Loucy (cell line): Measurements from ENCODE around the gene MAML3.
A peak's percentile ranks its signal among the peaks of the same experiment; 100 is the strongest.

Experiments used
- H2AFZ ChIP-seq: fragments of 200-600 bp; sonication (generic); 2 replicates; pipeline ENCODE4 v1.6.0; 2016; ENCODE audit warnings: antibody characterized with exemption, mild to moderate bottlenecking, low read length, moderate library complexity
- H3F3A ChIP-seq: fragments of 200-600 bp; 2 replicates; pipeline ENCODE4 v1.6.0; 2016; ENCODE audit warnings: antibody characterized with exemption, low read depth, mild to moderate bottlenecking
- H3K27me3 ChIP-seq: fragments of 200-600 bp; sonication (generic); 2 replicates; pipeline ENCODE4 v1.6.1; 2014; ENCODE audit warnings: low read length, mild to moderate bottlenecking; ENCODE audit not compliant: insufficient read depth, poor library complexity, severe bottlenecking
- H3K36me3 ChIP-seq: fragments of 200-600 bp; sonication (generic); 2 replicates; pipeline ENCODE4 v1.6.1; 2016; ENCODE audit warnings: low read length; ENCODE audit not compliant: insufficient read depth
- H3K4me1 ChIP-seq: fragments of 200-600 bp; sonication (generic); 2 replicates; pipeline ENCODE4 v1.5.1; 2014; ENCODE audit warnings: low read length, mild to moderate bottlenecking; ENCODE audit not compliant: insufficient read depth, poor library complexity, severe bottlenecking
- H3K4me2 ChIP-seq: fragments of 200-600 bp; sonication (generic); 2 replicates; pipeline ENCODE4 v1.6.0; 2014; ENCODE audit warnings: antibody characterized with exemption, low read length, low read depth, mild to moderate bottlenecking; ENCODE audit not compliant: poor library complexity, severe bottlenecking
- H3K4me3 ChIP-seq: fragments of 200-600 bp; sonication (generic); 2 replicates; pipeline ENCODE4 v1.5.1; 2014; ENCODE audit warnings: low read length, mild to moderate bottlenecking, mixed read lengths; ENCODE audit not compliant: poor library complexity, severe bottlenecking
- H3K79me2 ChIP-seq: fragments of 200-600 bp; sonication (generic); 2 replicates; pipeline ENCODE4 v1.6.1; 2014; ENCODE audit warnings: low read length; ENCODE audit not compliant: insufficient read depth
- H3K9ac ChIP-seq: fragments of 200-600 bp; sonication (generic); 2 replicates; pipeline ENCODE4 v1.6.0; 2014; ENCODE audit warnings: mild to moderate bottlenecking, low read depth, low read length, moderate library complexity; ENCODE audit not compliant: poor library complexity, severe bottlenecking
- H3K9me2 ChIP-seq: fragments of 200-600 bp; sonication (generic); replicated peaks from 2 replicates; pipeline ENCODE4 v1.6.1; 2016; ENCODE audit warnings: low read depth, low read length, mixed read lengths
- H3K9me3 ChIP-seq: fragments of 200-600 bp; sonication (generic); 2 replicates; pipeline ENCODE4 v1.6.1; 2014; ENCODE audit warnings: mild to moderate bottlenecking, antibody characterized with exemption, low read length, low read depth; ENCODE audit not compliant: insufficient read depth
- H4K20me1 ChIP-seq: fragments of 200-600 bp; sonication (generic); 2 replicates; pipeline ENCODE4 v1.6.0; 2014; ENCODE audit warnings: antibody characterized with exemption, low read length, mild to moderate bottlenecking; ENCODE audit not compliant: insufficient read depth, poor library complexity, severe bottlenecking
- EZH2phosphoT487 ChIP-seq: fragments of 200-600 bp; IDR thresholded peaks from 2 replicates; pipeline ENCODE4 v1.6.1; 2018; ENCODE audit warnings: antibody characterized with exemption, mild to moderate bottlenecking, moderate library complexity, borderline replicate concordance
- TF ChIP-seq, protein P1 (sequence below): fragments of 200-600 bp; sonication (generic); conservative IDR thresholded peaks from 2 replicates; pipeline ENCODE4 v1.5.1; 2014; ENCODE audit warnings: mild to moderate bottlenecking, antibody characterized with exemption, low read length

The MAML3 gene

DNA sequence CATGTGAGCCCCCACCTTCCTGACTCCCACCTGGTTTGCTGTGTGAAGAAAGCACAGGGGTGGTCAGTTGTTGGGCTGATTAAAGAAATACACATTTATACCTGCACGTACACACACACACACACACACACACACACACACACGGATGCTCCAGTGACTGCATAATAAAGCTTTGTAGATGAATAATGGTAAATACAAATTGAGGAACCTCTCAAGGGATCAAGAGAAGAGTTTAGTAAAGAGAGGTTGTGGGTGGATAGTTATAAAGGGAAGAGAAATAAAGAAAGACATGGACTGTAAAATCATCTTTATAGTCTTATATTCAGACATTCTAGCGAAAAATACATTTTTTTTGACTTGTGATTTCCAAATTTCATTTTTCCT lies 344.2 kb downstream of the MAML3 start:
- Histone ChIP-seq H2AFZ (no peak overlapping the region), H3K79me2 (no peaks in the 10 kb centered on the region), H3K4me3 (no peak overlapping the region), H3K4me1 (peaks cover 25% of the 10 kb centered on the region), H3K9me3 (peaks cover 7% of the 10 kb centered on the region; the same call in 1 of the 2 replicates), H3K4me2 (no peak overlapping the region), H3K27me3 (no peaks in the 10 kb centered on the region), H3K9ac (no peak overlapping the region), H3K9me2 (no peaks in the 10 kb centered on the region), H3K36me3 (no peaks in the 10 kb centered on the region), H3F3A (no peaks in the 10 kb centered on the region), H4K20me1 (peaks cover 22% of the 10 kb centered on the region)
- TF ChIP-seq EZH2phosphoT487 = no peak
- TF ChIP-seq, protein P1, sequence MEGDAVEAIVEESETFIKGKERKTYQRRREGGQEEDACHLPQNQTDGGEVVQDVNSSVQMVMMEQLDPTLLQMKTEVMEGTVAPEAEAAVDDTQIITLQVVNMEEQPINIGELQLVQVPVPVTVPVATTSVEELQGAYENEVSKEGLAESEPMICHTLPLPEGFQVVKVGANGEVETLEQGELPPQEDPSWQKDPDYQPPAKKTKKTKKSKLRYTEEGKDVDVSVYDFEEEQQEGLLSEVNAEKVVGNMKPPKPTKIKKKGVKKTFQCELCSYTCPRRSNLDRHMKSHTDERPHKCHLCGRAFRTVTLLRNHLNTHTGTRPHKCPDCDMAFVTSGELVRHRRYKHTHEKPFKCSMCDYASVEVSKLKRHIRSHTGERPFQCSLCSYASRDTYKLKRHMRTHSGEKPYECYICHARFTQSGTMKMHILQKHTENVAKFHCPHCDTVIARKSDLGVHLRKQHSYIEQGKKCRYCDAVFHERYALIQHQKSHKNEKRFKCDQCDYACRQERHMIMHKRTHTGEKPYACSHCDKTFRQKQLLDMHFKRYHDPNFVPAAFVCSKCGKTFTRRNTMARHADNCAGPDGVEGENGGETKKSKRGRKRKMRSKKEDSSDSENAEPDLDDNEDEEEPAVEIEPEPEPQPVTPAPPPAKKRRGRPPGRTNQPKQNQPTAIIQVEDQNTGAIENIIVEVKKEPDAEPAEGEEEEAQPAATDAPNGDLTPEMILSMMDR = no peak

DNA sequence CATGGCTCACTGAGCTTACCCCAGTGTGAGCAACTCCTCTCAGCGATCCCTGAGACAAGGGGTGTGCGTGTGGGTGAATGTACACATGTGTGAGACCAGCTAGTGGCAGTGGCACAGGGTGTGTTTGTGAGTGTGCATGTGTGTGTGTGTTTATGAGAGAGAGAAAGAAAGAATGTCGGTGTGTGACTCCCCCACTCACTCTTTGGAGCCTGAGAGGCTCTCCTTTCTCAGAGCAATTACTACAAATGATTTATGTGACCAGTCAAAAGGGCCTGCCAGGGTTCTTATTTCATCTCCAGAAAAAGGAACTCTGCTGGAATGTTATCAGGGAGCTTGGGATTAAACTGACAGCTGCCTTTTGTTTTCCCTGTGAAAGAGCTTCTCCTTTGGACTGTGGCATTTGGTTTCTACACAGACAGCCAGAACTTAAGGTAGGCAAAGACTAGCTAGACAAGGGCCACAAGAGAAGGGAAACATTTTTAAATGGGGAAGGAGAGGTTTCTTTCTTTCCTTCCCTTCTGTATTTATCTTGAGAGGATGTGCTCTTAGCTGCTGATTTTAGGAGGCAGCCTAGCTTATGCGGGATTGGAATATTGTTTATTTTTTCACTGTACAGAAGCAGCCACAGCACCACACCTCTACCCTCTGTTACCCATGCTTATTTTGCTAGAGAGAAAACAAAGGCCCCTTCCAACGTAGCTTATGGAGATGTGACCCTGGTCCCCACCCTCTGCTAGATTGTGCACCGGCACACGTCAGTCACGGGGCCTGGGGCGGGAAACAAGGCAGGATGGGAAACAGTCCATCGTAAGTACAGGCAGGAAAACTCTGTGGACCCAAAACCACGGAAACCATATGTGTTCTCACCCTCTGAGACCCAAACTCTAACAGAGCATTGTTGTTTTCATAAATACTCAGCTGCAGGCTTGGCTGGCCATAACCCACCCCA lies 344.9 kb downstream of the MAML3 start:
- no peaks in the 10 kb centered on the region for H3K36me3 ChIP-seq
- no peaks in the 10 kb centered on the region for H3F3A ChIP-seq
- no peak overlapping the region for H3K9ac ChIP-seq
- H3K79me2 ChIP-seq = no peaks in the 10 kb centered on the region
- H3K4me2 ChIP-seq = peak overlapping the region; percentile 62
- H2AFZ ChIP-seq = no peak overlapping the region
- H3K9me3 ChIP-seq = peaks cover 7% of the 10 kb centered on the region; the same call in 1 of the 2 replicates
- H4K20me1 ChIP-seq = peaks cover 22% of the 10 kb centered on the region
- H3K4me3 ChIP-seq = peak overlapping the region; percentile 42
- H3K9me2 ChIP-seq = no peaks in the 10 kb centered on the region
- TF ChIP-seq EZH2phosphoT487 = no peak
- TF ChIP-seq, protein P1 = no peak
- no peaks in the 10 kb centered on the region for H3K27me3 ChIP-seq
- peaks cover 25% of the 10 kb centered on the region for H3K4me1 ChIP-seq

DNA sequence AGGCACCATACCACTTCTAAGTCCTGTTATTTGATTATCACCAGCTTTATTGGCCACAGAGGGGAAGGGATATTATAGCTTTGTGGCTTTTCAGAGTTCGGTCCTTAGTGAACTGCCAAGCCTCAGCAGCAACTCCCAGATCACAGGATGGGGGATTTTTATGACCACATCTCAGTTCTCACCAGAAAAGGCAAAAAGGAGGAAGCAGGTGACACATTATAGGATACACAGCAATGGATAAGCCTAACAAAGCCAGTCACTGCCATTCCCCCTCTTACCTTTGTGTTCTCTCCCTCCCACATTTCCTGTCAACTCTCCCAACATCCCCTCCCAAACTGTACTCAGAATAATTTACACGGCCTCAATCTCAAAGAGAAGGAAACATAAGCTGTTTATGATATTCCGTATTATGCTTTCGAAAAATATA lies 345.6 kb downstream of the MAML3 start:
- TF ChIP-seq EZH2phosphoT487 = peak; percentile 66; the same call in 1 of the 2 replicates
- TF ChIP-seq, protein P1 = no peak
- no peaks in the 10 kb centered on the region for H3K9me2 ChIP-seq
- no peaks in the 10 kb centered on the region for H3K79me2 ChIP-seq
- H3K4me1 ChIP-seq = peaks cover 32% of the 10 kb centered on the region
- peaks cover 7% of the 10 kb centered on the region; the same call in 1 of the 2 replicates for H3K9me3 ChIP-seq
- peak overlapping the region; percentile 42 for H3K4me3 ChIP-seq
- H3K36me3 ChIP-seq = no peaks in the 10 kb centered on the region
- H3K9ac ChIP-seq = no peak overlapping the region
- H4K20me1 ChIP-seq = peaks cover 24% of the 10 kb centered on the region
- H2AFZ ChIP-seq = no peak overlapping the region
- no peaks in the 10 kb centered on the region for H3K27me3 ChIP-seq
- H3F3A ChIP-seq = no peaks in the 10 kb centered on the region
- H3K4me2 ChIP-seq = peak overlapping the region; percentile 62
